Measurements from ENCODE around the gene SOCS2. TPM values are rescaled to one million over a fixed set of nuclear protein-coding genes. Genes with fewer than 3 reads are reported as not detected.

SOCS2 gene
- polyA plus RNA-seq, 2 of the 4 experiments (the other 2 are of a cell fraction) = 21.8 to 22.2 TPM

GRCh38 chr12:93565760-93566159, 6.7 kb upstream of the SOCS2 start:
- ChIA-PET POLR2A (no interaction called here), CTCF (interaction anchor here (0.6 to 12.6 kb wide), 5 partner anchors 44 to 546 kb away, joined by 3 to 232 read pairs (median 33); no protein-coding TSS in a partner anchor)
- ATAC-seq (no peak), DNase-seq (ENCODE audit: low read depth in 1 of 2, low spot score in 1 of 2) (no peak), FAIRE-seq (no peak)
- no peak overlapping the region for H3K4me2 ChIP-seq
- no peak overlapping the region for H3K4me3 ChIP-seq
- WGBS (ENCODE audit: missing lambda C conversion rate) = 81% methylated on average over 3 of the region's 3 CpGs
- H3K9me3 ChIP-seq = peaks cover 4% of the 10 kb centered on the region; the same call in 2 of the 3 replicates
- no peak for TF ChIP-seq SMC3 (IDR thresholded peaks at IDR 0.05)
- TF ChIP-seq KDM5A (IDR thresholded peaks at IDR 0.05) = no peak
- TF ChIP-seq SREBF2 (IDR thresholded peaks at IDR 0.05) = no peak
- H3K4me1 ChIP-seq = peaks cover 31% of the 10 kb centered on the region
- H3K27ac ChIP-seq = no peak overlapping the region; a peak in 1 of 6 replicates

DNA sequence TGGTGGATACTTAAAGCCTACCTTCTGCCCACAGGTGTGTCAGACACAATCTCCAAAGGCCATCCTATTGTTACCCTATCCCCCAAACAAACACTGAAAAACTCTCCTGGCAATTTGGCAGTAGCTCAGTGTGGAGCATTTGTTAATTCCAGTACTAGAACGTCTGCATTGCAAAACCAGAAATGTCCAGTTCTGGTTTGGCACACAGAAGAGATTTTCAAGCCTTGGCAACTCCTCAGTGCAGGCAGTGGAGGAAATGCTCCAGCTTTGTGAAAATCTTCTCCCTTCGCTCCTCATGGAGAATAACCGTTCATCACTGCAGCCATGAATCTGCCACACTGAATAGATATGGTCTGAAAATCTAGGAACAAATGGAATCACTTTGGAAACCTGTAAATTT, 5.3 kb upstream of the SOCS2 start:
- CTCF ChIA-PET = interaction anchor here (1.1 to 12.6 kb wide), 11 partner anchors 8 to 536 kb away, joined by 3 to 232 read pairs (median 6); no protein-coding TSS in a partner anchor
- no peak overlapping the region for H3K4me3 ChIP-seq
- ATAC-seq (no peak), DNase-seq (ENCODE audit: low read depth in 1 of 2, low spot score in 1 of 2) (no peak), FAIRE-seq (no peak)
- 79% methylated on average over 3 of the region's 3 CpGs for WGBS (ENCODE audit: missing lambda C conversion rate)
- TF ChIP-seq USF2 (IDR thresholded peaks at IDR 0.05) (no peak), CHD4 (IDR thresholded peaks at IDR 0.05; ENCODE audit: borderline replicate concordance) (no peak), RARB (CRISPR knock-in tag; IDR thresholded peaks at IDR 0.05) (no peak), MAZ (IDR thresholded peaks at IDR 0.05; ENCODE audit: borderline replicate concordance, low read depth, low read length) (no peak), TFCP2L1 (CRISPR knock-in tag; IDR thresholded peaks at IDR 0.05) (no peak), HMGXB4 (CRISPR knock-in tag; IDR thresholded peaks at IDR 0.05; ENCODE audit: borderline replicate concordance) (no peak), NPAS2 (CRISPR knock-in tag; IDR thresholded peaks at IDR 0.05; ENCODE audit: borderline replicate concordance) (no peak)
- TF ChIP-seq, protein P1, sequence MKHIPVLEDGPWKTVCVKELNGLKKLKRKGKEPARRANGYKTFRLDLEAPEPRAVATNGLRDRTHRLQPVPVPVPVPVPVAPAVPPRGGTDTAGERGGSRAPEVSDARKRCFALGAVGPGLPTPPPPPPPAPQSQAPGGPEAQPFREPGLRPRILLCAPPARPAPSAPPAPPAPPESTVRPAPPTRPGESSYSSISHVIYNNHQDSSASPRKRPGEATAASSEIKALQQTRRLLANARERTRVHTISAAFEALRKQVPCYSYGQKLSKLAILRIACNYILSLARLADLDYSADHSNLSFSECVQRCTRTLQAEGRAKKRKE (CRISPR knock-in tag; IDR thresholded peaks at IDR 0.05; ENCODE audit: low read depth) = no peak
- peaks cover 32% of the 10 kb centered on the region for H3K4me1 ChIP-seq
- H3K27ac ChIP-seq = no peak overlapping the region
- POLR2A ChIA-PET = no interaction called here
- no peaks in the 10 kb centered on the region for H3K9me3 ChIP-seq
- no peak overlapping the region for H3K4me2 ChIP-seq

- Histone ChIP-seq H3K9me3 (no peaks in the 10 kb centered on the region), H3K4me2 (no peak overlapping the region), H3K4me3 (no peak overlapping the region), H3K27ac (no peak overlapping the region), H3K4me1 (peaks cover 33% of the 10 kb centered on the region)
- ChIA-PET CTCF (interaction anchor here (0.6 to 12.6 kb wide), 15 partner anchors 9 to 1573 kb away, joined by 3 to 232 read pairs (median 6); no protein-coding TSS in a partner anchor), POLR2A (no interaction called here)
- ATAC-seq (no peak), FAIRE-seq (no peak), DNase-seq (ENCODE audit: low read depth in 1 of 2, low spot score in 1 of 2) (no peak)
- WGBS (ENCODE audit: missing lambda C conversion rate) = 94% methylated on average over 3 of the region's 3 CpGs
- no peak for TF ChIP-seq SMC3 (IDR thresholded peaks at IDR 0.05)
- TF ChIP-seq BHLHE40 (IDR thresholded peaks at IDR 0.05; ENCODE audit: low read depth, low read length) = no peak
- TF ChIP-seq RCOR1 (IDR thresholded peaks at IDR 0.05; ENCODE audit: low read depth, low read length) = no peak
- TF ChIP-seq NFE2L2 (conservative IDR thresholded peaks at IDR 0.05; ENCODE audit: low read length) = no peak
- TF ChIP-seq CHD4 (IDR thresholded peaks at IDR 0.05; ENCODE audit: borderline replicate concordance) = no peak
- TF ChIP-seq CHD2 (IDR thresholded peaks at IDR 0.05; ENCODE audit: low read length, partially characterized antibody) = no peak
- TF ChIP-seq ZC3H11A (IDR thresholded peaks at IDR 0.05) = no peak
- TF ChIP-seq EHF (CRISPR knock-in tag; IDR thresholded peaks at IDR 0.05) = no peak
- TF ChIP-seq EHMT2 (IDR thresholded peaks at IDR 0.05; ENCODE audit: low read depth) = no peak
- no peak for TF ChIP-seq ZSCAN20 (CRISPR knock-in tag; IDR thresholded peaks at IDR 0.05)
- TF ChIP-seq PBX3 (IDR thresholded peaks at IDR 0.05) = no peak
- TF ChIP-seq MAX (IDR thresholded peaks at IDR 0.05) = no peak
- TF ChIP-seq HDAC2 (IDR thresholded peaks at IDR 0.05) = no peak
- TF ChIP-seq, protein P1 (CRISPR knock-in tag; IDR thresholded peaks at IDR 0.05; ENCODE audit: low read depth) = no peak
- TF ChIP-seq FOXS1 (CRISPR knock-in tag; IDR thresholded peaks at IDR 0.05) = no peak
- no peak for TF ChIP-seq RARB (CRISPR knock-in tag; IDR thresholded peaks at IDR 0.05)
- TF ChIP-seq POLR2AphosphoS2 (conservative IDR thresholded peaks at IDR 0.05; ENCODE audit: low read length) = no peak
- TF ChIP-seq HOXA7 (CRISPR knock-in tag; IDR thresholded peaks at IDR 0.05) = no peak
- no peak for TF ChIP-seq FOSL2 (IDR thresholded peaks at IDR 0.05)
- TF ChIP-seq FOSL2 (CRISPR knock-in tag; IDR thresholded peaks at IDR 0.05) = no peak
- no peak for TF ChIP-seq KDM5A (IDR thresholded peaks at IDR 0.05)
Observed at GRCh38 chr12:93568091-93568490, 4.4 kb upstream of the SOCS2 start.
